Endothelial cell of umbilical vein (primary cell): Measurements from ENCODE around the gene SETBP1. TPM values are rescaled to one million over a fixed set of nuclear protein-coding genes. Genes with fewer than 3 reads are reported as not detected.

Source experiments
- BruUV-seq: library from RNA; stranded (reverse); fragments of 400-500 nt; replicated peaks from 2 replicates; lab custom pipeline; 2021; lab: Mats Ljungman, UMichigan
- CTCF ChIA-PET: fragments of 300-600, 350-600 bp; sonication (Branson Sonifier 250); formaldehyde crosslinking; loops from one replicate; lab custom pipeline; 2021; ENCODE audit warnings: antibody characterized with exemption, inconsistent platforms; lab: Charles Lee
- POLR2A ChIA-PET: fragments of 300-600, 350-600 bp; sonication (Branson Sonifier 250); formaldehyde crosslinking; loops from one replicate; lab custom pipeline; 2021; ENCODE audit warnings: antibody characterized with exemption, inconsistent platforms; lab: Charles Lee
- DNase-seq: peaks from one replicate; pipeline ENCODE4 v3.0.0-alpha.2; 2011; ENCODE audit warnings: low read depth, low spot score
- FAIRE-seq: peaks from 2 replicates; lab custom pipeline; 2011; peaks lifted over from hg19 to GRCh38; lab: Jason Lieb, UNC
- H2AFZ ChIP-seq: 2 replicates; pipeline ENCODE4 v1.6.0; 2012; ENCODE audit warnings: low read depth, low read length, control low read depth, inconsistent platforms
- H3K27ac ChIP-seq: 2 replicates; pipeline ENCODE4 v1.5.1; 2011; ENCODE audit warnings: low read depth, mild to moderate bottlenecking, control low read depth, low read length, moderate library complexity; ENCODE audit not compliant: insufficient read depth
- H3K27me3 ChIP-seq, 2 experiments: 2 replicates each; pipeline versions ENCODE4 v1.6.0 to v1.6.1; 2011; ENCODE audit warnings: low read length in 2 of 2, mixed read lengths in 1 of 2; ENCODE audit not compliant: control insufficient read depth in 2 of 2, insufficient read depth in 2 of 2
- H3K36me3 ChIP-seq, 2 experiments: 2 replicates in 1 of 2; 3 replicates in 1 of 2; pipeline ENCODE4 v1.5.1; 2011; ENCODE audit warnings: low read length in 2 of 2, mild to moderate bottlenecking in 1 of 2, moderate library complexity in 1 of 2; ENCODE audit not compliant: control insufficient read depth in 2 of 2, insufficient read depth in 2 of 2; ENCODE audit errors: extremely low read depth in 1 of 2
- H3K4me1 ChIP-seq: 3 replicates; pipeline ENCODE4 v1.5.1; 2011; ENCODE audit warnings: mild to moderate bottlenecking, low read length; ENCODE audit not compliant: control insufficient read depth, insufficient read depth; ENCODE audit errors: extremely low read depth
- H3K4me2 ChIP-seq: 2 replicates; pipeline ENCODE4 v1.6.1; 2011; ENCODE audit warnings: low read length, control low read depth, mixed read lengths; ENCODE audit not compliant: insufficient read depth
- H3K4me3 ChIP-seq, 3 experiments: fragments of 200-600 bp in 1 of 3; sonication (generic), shearing (Covaris generic) in 1 of 3; replicated peaks in 1 of 3; 2 replicates each; pipeline ENCODE4 v1.5.1; 2011 to 2016; ENCODE audit warnings: control low read depth in 3 of 3, low read length in 3 of 3, mild to moderate bottlenecking in 2 of 3, inconsistent platforms in 1 of 3, low read depth in 1 of 3, moderate library complexity in 1 of 3; ENCODE audit not compliant: insufficient read depth in 1 of 3
- H3K79me2 ChIP-seq: 2 replicates; pipeline ENCODE4 v1.6.0; 2012; ENCODE audit warnings: low read length, inconsistent platforms; ENCODE audit not compliant: control insufficient read depth, insufficient read depth
- H3K9ac ChIP-seq: replicated peaks from 2 replicates; pipeline ENCODE3; 2011; ENCODE audit warnings: low read length, control low read depth; ENCODE audit not compliant: insufficient read depth; ENCODE audit errors: extremely low read depth
- H3K9me1 ChIP-seq: replicated peaks from 3 replicates; pipeline ENCODE4 v1.6.0; 2011; ENCODE audit warnings: mild to moderate bottlenecking, low read length; ENCODE audit not compliant: control insufficient read depth, insufficient read depth; ENCODE audit errors: extremely low read depth
- H3K9me3 ChIP-seq: replicated peaks from 2 replicates; pipeline ENCODE4 v1.5.1; 2012; ENCODE audit warnings: low read length, inconsistent platforms; ENCODE audit not compliant: control insufficient read depth, insufficient read depth
- H4K20me1 ChIP-seq: replicated peaks from 2 replicates; pipeline ENCODE3; 2011; ENCODE audit warnings: mild to moderate bottlenecking, low read length; ENCODE audit not compliant: control insufficient read depth, insufficient read depth; ENCODE audit errors: extremely low read depth
- CTCF ChIP-seq, 2 donors: IDR thresholded peaks; 1 replicate in 1 of 2; 2 replicates in 1 of 2; pipeline ENCODE4 v1.5.1; 2011; ENCODE audit warnings: low read length in 2 of 2, mild to moderate bottlenecking in 2 of 2, moderate library complexity in 2 of 2, control low read depth in 1 of 2, inconsistent platforms in 1 of 2, low read depth in 1 of 2; ENCODE audit not compliant: insufficient read depth in 1 of 2; ENCODE audit errors: extremely low read depth in 1 of 2
- EZH2 ChIP-seq: IDR thresholded peaks from 2 replicates; pipeline ENCODE4 v1.6.1; 2012; ENCODE audit warnings: borderline replicate concordance, low read depth, mild to moderate bottlenecking, moderate library complexity, low read length, inconsistent platforms; ENCODE audit not compliant: severe bottlenecking
- FOS ChIP-seq: IDR thresholded peaks from 2 replicates; pipeline ENCODE4 v1.6.1; 2011; ENCODE audit warnings: mild to moderate bottlenecking, low read length, moderate library complexity, borderline replicate concordance; ENCODE audit not compliant: insufficient read depth
- GATA2 ChIP-seq: IDR thresholded peaks from 2 replicates; pipeline ENCODE4 v1.7.0; 2011; ENCODE audit warnings: low read depth, mild to moderate bottlenecking, moderate library complexity, mixed read lengths, low read length; ENCODE audit not compliant: insufficient read length, insufficient read depth
- JUN ChIP-seq: IDR thresholded peaks from 2 replicates; pipeline ENCODE4 v1.6.1; 2011; ENCODE audit warnings: borderline replicate concordance, low read depth; ENCODE audit not compliant: insufficient read length, insufficient read depth
- MAX ChIP-seq: IDR thresholded peaks from 2 replicates; pipeline ENCODE4 v1.6.1; 2011; ENCODE audit not compliant: insufficient read depth, insufficient read length
- MYC ChIP-seq: IDR thresholded peaks from one replicate; pipeline ENCODE4 v1.6.1; 2011; ENCODE audit warnings: mild to moderate bottlenecking, low read depth, low read length
- POLR2A ChIP-seq: IDR thresholded peaks from 2 replicates; pipeline ENCODE4 v1.6.1; 2012; ENCODE audit warnings: low read depth, mild to moderate bottlenecking, control low read depth, low read length
- POLR2AphosphoS5 ChIP-seq: IDR thresholded peaks from 2 replicates; pipeline ENCODE4 v1.6.1; 2012; ENCODE audit warnings: low read depth, mild to moderate bottlenecking, control low read depth, low read length, moderate library complexity; ENCODE audit not compliant: insufficient read depth
- dilution Hi-C: fragments of 300-500 bp; cut with MboI; formaldehyde crosslinking; loops from one replicate; pipeline ENCODE4 v1.15.0; 2019; ENCODE audit warnings: low sequenced_read_pairs; ENCODE audit not compliant: extremely low pct_ligation_motif_present
- intact Hi-C: fragments of 100-400 bp; cut with micrococcal nuclease; formaldehyde crosslinking; loops from one replicate; pipeline ENCODE4 v1.10.0; 2022
- polyA plus RNA-seq, 4 experiments: library from polyadenylated mRNA; depleted of rRNA in 3 of 4; stranded (reverse) in 3 of 4; unstranded in 1 of 4; fragments of >200 nt; gene quantifications; 2 replicates each; pipeline versions ENCODE4 v1.2.1 to v1.2.3, GENCODE V29; 2011 to 2012; ENCODE audit warnings: missing spikeins in 1 of 4
- total RNA-seq: library from RNA; stranded (reverse); gene quantifications from 2 replicates; pipeline ENCODE4 v1.2.3, GENCODE V29; 2021

SETBP1 gene
- total and polyA plus RNA-seq, 2 donors (not counting 3 experiments of a cell fraction or from before 2014, with no cell fraction given), result 0.76 to 3.1 TPM

GRCh38 chr18:45008694-45009413, 328.2 kb downstream of the SETBP1 start:
- TF ChIP-seq MAX (no peak), POLR2A (no peak), EZH2 (no peak), MYC (no peak), JUN (no peak), GATA2 (no peak), POLR2AphosphoS5 (no peak), FOS (no peak), CTCF (IDR thresholded peaks at IDR 0.05; ENCODE audit: extremely low read depth in 1 of 2, insufficient read depth in 1 of 2, low read depth in 1 of 2, low read length in 2 of 2) (no peak)
- Histone ChIP-seq H3K9me1 (no peaks in the 10 kb centered on the region), H3K27ac (no peak overlapping the region), H3K79me2 (no peaks in the 10 kb centered on the region), H3K4me3 (no peak overlapping the region), H3K27me3 (no peaks in the 10 kb centered on the region), H4K20me1 (no peaks in the 10 kb centered on the region), H3K9ac (no peak overlapping the region), H3K9me3 (no peaks in the 10 kb centered on the region), H3K4me1 (no peaks in the 10 kb centered on the region), H2AFZ (no peak overlapping the region), H3K4me2 (no peak overlapping the region), H3K36me3 (no peaks in the 10 kb centered on the region)
- intact Hi-C loops, result no loop called here
- BruUV-seq, result no TSS peak
- FAIRE-seq, result no peak
- DNase-seq, result no peak
- ChIA-PET CTCF (no interaction called here), POLR2A (no interaction called here)
- dilution Hi-C loops, result no loop called here
